ENCODE data around the gene MTA1.
A peak's percentile ranks its signal among the peaks of the same experiment; 100 is the strongest.

MTA1 gene

DNA sequence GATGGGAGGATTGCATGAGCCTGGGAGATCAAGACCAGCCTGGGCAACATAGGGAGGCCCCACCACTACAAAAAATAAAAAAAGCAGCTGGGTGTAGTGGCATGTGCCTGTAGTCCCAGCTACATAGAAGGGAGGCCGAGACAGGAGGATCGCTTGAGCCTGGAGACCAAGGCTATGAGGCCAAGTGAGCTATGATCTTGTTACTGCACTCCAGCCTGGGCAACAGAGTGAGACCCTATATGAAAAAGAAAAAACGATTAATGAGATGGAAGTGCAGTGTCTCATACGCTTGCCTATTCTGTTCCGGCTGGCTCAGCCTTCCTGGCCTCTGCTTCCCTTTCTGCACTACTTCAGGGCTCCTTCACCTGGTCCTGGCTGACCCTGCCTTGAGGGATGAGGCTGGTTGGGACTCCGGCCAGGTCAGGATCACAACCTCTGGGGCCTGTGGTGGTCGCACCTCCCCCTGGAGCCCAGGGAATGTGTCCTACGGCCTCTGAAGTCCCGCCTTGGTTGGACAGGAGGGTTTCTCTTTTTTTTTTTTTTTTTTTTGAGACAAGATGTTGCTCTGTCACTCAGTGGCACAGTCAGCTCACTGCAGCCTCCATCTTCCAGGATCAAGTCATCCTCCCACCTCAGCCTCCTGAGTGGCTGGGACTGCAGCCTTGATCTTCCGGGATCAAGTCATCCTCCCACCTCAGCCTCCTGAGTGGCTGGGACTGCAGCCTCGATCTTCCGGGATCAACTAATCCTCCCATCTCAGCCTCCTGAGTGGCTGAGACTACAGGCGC is 82.1 kb downstream of the MTA1 start:
- no peak for DNase-seq

DNA sequence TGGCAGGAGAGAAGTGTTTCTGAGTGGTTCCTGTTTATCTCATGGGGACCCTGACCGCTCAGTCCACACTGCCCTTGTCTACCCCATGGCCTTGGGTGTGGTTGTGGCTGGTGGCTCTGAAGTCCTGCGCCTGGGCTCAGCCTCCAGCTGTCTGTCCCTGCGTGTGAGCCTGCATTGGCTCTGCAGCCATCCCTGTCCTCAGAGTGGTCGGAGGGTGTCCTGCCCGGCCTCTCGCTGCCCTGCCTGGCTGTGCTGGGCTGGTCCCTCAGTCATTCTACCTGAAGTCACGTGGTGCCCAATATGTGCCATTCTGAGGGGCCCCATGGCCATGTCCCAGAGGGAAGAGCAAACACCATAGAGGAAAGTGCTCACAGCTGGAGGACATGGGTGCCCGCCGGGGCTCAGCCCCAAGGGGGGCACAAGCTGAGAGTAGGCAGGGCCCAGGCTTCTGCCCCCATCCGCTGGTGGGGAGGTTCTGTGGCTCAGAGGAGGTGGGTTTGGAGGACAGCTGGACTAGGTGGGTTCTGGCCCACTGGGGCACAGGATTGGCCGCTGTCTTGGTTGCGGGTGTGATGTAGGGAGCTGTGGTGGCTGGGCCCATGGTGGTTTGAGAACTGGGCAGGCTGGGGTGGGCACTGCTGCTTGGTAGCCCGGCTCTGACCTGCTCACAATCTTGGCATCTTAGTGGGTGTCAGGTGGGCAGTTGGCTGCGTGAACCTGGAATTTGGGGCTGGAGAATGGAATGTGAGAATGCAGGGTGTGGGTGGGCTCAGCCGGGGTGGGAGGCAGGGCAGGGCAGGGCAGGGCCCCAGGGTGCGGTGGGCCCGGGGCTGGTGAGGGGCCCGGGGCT is 83.0 kb downstream of the MTA1 start:
- DNase-seq, result no peak

DNA sequence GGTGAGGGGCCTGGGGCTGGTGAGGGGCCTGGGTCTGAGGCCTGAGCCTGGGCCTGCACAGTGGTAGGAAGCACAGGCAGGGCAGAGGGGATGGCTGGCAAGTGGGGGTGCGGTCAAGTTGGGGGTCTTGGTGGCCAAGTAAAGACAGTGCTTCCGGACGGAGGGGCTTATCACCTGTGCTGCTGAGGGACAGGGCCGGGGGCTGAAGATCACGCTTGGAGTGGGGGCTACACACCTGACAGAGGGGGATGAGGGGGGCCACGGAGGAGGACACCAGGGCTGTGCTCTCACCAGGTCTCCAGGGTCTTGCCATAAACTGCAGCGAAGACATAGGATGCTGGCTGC is 83.6 kb downstream of the MTA1 start:
- no peak for DNase-seq

DNA sequence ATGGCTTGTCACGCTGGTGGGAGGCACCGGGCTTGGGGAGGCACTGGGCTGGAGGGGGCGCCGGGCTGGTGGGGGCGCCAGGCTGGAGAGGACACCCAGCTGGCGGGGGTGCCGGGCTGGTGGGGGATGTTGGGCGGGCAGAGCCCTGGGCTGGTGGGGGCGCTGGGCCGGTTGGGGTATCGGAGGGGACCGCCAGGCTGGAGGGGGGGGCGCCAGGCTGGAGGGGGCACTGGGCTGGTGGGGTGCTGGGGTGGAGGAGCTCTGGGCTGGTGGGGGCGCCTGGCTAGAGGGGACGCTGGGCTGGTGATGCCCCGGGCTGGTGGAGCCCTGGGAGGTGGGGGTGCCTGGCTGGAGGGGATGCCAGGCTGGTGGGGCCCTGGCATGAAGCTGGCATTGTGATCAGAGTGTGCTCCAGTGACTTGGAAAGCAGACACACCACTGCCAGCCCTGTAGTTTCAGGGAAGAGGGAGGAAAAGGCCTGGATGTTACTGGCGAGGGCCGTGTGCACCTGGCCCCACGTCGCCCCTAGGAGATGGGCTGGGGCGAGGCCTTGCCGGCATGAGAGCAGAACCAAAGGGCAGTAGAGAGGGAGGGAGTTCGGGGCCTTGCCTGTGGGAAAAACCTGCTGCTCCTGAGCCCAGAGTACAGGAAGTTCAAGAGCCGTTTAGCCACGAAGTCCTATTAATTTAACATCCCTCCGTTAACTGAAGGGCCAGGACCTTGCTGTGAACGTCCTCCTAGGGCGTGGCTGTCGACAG is 84.5 kb downstream of the MTA1 start:
- no peak for DNase-seq

DNA sequence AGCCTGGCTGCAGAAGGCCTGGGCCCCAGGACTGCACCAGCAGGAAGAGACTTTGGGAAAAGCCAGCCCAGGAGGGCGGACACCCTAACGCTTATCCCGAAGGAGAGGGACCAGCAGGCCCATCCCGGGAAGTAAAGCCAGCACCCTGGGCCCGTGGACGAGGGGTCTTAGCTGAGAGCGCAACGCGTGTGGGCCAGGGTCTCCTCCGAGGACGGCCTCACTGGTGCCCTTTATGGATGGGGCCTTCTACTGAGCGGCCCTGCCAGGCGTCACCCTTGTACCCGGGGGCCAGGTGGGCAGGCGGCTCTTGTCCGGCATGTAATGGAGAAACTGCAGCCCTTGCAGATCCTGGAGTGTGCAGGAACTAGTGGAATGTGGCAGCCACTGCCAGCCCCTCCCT is 85.5 kb downstream of the MTA1 start:
- DNase-seq, result peak; percentile 47

DNA sequence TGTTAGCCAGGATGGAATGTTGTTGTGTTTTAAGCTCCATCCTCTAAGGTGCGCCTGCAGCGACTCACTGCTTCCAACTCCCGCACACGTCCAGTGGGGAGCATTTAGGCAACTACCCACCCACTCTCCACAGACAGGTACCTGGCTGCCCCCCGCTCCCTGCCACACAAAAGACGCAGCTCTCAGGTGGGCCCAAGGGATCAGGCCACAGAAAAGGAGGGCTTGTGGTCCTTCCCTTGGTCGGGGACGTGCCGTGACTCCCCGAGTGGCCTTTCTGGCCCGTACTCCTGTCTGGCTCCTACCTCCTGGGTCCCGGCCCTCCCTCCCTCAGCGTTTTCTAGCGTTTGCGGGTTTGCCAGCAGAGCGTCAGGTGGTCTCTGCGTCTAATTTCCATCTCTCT is 87.6 kb downstream of the MTA1 start:
- no peak for DNase-seq

DNA sequence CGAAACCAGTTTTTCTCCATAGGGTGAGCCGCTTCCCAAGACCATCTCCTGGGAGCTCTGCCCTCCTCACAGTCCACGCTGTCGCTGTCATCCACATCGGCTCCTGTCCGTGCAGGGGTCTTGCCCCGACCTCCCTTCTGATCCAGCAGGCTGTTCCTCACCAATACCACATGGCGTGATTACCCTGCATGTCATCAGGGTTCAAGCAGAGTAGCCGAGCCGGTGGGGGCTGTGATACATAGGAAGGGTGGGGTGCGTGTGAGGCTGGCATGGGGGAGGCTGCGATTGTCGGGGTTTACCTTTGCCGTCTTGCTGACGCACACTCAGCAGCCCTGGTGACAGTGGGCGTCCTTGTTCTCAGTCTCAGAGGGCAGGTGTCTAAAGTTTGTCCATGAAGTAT is 88.4 kb downstream of the MTA1 start:
- no peak for DNase-seq

DNA sequence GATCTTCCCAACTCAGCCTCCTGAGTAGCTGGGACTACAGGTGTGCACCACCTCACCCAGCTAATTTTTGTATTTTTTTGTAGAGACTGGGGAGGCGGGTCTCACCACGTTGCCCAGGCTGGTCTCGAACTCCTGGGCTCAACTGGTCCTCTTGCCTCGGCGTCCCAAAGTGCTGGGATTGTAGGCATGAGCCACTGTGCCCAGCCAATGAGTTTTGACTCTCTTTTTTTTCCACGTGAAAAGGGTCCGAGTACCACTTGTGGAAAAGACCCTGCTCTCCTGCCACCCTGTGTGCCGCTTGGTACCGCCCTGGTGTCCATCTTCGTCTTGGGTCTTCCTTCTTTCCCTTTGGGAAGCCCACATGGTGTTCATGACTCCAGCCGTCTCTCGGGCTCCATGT is 89.0 kb downstream of the MTA1 start:
- DNase-seq, result no peak

DNA sequence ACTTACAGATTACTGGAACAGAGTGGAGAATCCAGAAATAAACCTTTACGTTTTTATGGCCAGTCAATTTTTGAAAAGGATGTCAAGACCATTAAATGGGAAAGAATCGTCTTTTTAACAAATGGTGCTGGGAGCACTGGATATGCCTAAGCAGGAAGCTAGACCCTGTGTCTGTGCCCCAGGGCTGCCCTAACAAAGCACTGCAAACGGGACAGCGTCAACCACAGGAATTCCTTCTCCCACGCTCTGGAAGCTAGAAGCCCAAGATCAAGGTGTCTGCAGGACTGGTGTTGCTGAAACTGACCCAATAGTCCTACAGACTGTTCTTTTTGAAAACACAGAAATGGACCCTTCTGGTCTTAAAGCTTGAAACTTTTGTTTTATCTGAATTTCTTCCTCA is 97.5 kb downstream of the MTA1 start:
- no peak for DNase-seq

DNA sequence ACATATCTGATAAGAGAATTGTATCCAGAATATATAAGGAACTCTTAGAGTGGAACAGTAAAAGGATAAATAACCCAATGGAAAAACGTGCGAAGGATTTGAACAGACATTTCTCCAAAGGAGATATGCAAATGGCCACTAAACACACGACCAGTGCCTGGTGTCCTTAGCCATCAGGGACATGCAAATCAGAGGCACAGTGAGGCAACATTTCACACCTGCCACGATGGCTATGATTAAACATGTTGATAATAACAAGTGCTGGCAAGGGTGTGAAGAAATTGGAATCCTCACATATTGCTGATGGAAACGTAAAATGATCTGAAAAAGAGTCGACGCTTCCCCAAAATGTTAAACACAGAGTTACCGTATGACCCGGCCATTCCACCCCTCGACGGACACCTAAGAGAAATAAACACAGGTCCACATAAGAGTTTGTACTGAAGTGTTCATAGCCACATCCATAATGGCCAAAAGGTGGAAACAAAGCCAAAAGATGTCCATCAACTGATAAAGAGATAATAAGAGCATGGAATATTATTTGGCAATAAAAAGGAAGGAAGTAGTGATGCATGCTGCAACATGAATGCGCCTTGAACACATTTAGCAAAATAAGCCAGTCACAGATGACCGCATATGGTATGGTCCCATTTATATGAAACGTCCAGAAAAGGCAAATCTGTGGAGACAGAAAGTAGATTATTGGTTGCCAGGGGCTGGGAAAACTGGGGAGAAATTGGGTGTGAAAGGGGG is 100.5 kb downstream of the MTA1 start:
- no peak for DNase-seq
